Right cardiac atrium (tissue), 5 donors: Measurements from ENCODE around the gene SAP30BP. TPM values are rescaled to one million over a fixed set of nuclear protein-coding genes. Genes with fewer than 3 reads are reported as not detected.

Experiments
- ATAC-seq, 2 donors: fragments of 200-7000 bp; cut with Tn5 transposase; one replicate each; pipeline versions ENCODE4 v1.8.0 to v1.9.1; 2020; ENCODE audit warnings: moderate library complexity in 2 of 2, mild to moderate bottlenecking in 1 of 2
- DNase-seq, 3 donors: peaks; one replicate each; pipeline ENCODE4 v3.0.0-alpha.2; 2020
- H3K27ac ChIP-seq: one replicate; pipeline ENCODE4 v1.5.1; 2013; ENCODE audit warnings: mild to moderate bottlenecking, low read length, control low read depth, moderate library complexity
- H3K27me3 ChIP-seq: one replicate; pipeline ENCODE4 v1.6.1; 2013; ENCODE audit not compliant: control insufficient read depth, insufficient read depth
- H3K4me1 ChIP-seq: one replicate; pipeline ENCODE4 v1.6.1; 2013; ENCODE audit warnings: low read length; ENCODE audit not compliant: control insufficient read depth, insufficient read depth
- H3K4me3 ChIP-seq: one replicate; pipeline ENCODE4 v1.5.1; 2013; ENCODE audit warnings: low read length, control low read depth
- H3K9me3 ChIP-seq: one replicate; pipeline ENCODE4 v1.6.1; 2013; ENCODE audit warnings: low read length; ENCODE audit not compliant: control insufficient read depth
- WGBS: extraction: QIAGEN DNeasy Blood & Tissue Kit; methylation state at CpG from one replicate; pipeline ENCODE4 v1.1.7; 2013; 5-methylcytosine and 5-hydroxymethylcytosine counted together
- intact Hi-C, 4 donors: fragments of 100-400 bp; cut with DNase I; formaldehyde crosslinking; loops; one replicate each; pipeline versions ENCODE4 v1.11.0 to v1.14.0; 2022 to 2023
- polyA plus RNA-seq: library from polyadenylated mRNA; stranded (reverse); fragments of 200-250 nt; gene quantifications from one replicate; pipeline ENCODE4 v1.2.3, GENCODE V29; 2013
- total RNA-seq, 4 donors: library from RNA; stranded (reverse); fragmentation: NEBNext Ultra II Directional; extraction: Animal tissue kit (Norgen Biotek cat#: 25700); gene quantifications; one replicate each; pipeline ENCODE4 v1.2.1, GENCODE V29; 2021
- donor health status: healthy with polysubstance abuse.
- donor health status: DM: no; HTN: yes; CAD: no.
- donor health status: DM: no; HTN: no; CAD: no.
- donor health status: DM: no; HTN: yes; CAD: no; lungs with severe emphysema.
- donor health status: DM: yes; HTN: yes; CAD: no.

The SAP30BP gene
- total and polyA plus RNA-seq, 5 donors, result 51.0 to 66.5 (median 58.5) TPM

DNA sequence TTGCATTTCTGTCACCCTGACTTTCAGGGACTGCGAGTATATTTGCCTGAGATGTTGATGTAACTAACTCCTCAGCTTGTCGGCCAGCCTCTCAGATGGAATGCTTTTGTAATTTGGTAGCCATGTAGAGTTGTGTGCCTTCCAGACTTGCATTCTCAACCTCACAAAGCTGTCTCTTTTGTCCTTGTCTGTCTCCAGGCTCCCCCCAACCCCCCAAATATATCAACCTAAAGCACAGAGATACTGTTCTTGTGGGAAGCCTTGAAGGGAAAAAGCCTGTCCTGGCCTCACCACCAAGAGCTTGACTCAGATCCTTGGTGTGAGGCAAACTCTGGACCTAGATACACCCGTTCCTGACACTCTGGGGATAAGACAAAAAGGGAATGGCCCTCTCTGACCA is 18.4 kb downstream of the SAP30BP start:
- Histone ChIP-seq H3K9me3 (no peaks in the 10 kb centered on the region), H3K27ac (peak overlapping the region; percentile 39), H3K27me3 (no peaks in the 10 kb centered on the region), H3K4me3 (no peak overlapping the region), H3K4me1 (peaks cover 24% of the 10 kb centered on the region)
- no peak for DNase-seq
- ATAC-seq, result no peak
- intact Hi-C loops, result no loop called here
- WGBS, result 62% methylated on average over 3 of the region's 3 CpGs

GRCh38 chr17:75688209-75688825 is 21.2 kb downstream of the SAP30BP start:
- no peaks in the 10 kb centered on the region for H3K9me3 ChIP-seq
- ATAC-seq, result peak in 1 of 2 donors; percentile 40
- 53% methylated on average over 11 of the region's 11 CpGs for WGBS
- DNase-seq, result peak in 1 of 3 donors; percentile 52
- H3K27ac ChIP-seq, result peak overlapping the region; percentile 53
- H3K4me1 ChIP-seq, result peaks cover 24% of the 10 kb centered on the region
- no peaks in the 10 kb centered on the region for H3K27me3 ChIP-seq
- H3K4me3 ChIP-seq, result no peak overlapping the region
- intact Hi-C loops, result no loop called here

GRCh38 chr17:75689441-75689873 is 22.3 kb downstream of the SAP30BP start:
- Histone ChIP-seq H3K9me3 (no peaks in the 10 kb centered on the region), H3K27me3 (no peaks in the 10 kb centered on the region), H3K4me3 (no peak overlapping the region), H3K4me1 (peaks cover 21% of the 10 kb centered on the region), H3K27ac (no peak overlapping the region)
- intact Hi-C loops, result no loop called here
- no peak for DNase-seq
- ATAC-seq, result no peak
- WGBS, result 80% methylated on average over 6 of the region's 6 CpGs

- Histone ChIP-seq H3K27me3 (no peaks in the 10 kb centered on the region), H3K4me3 (no peak overlapping the region), H3K27ac (no peak overlapping the region), H3K4me1 (peaks cover 15% of the 10 kb centered on the region), H3K9me3 (no peaks in the 10 kb centered on the region)
- DNase-seq (peak in 1 of 3 donors; percentile 53), ATAC-seq (no peak)
- 84% methylated on average over 5 of the region's 5 CpGs for WGBS
- intact Hi-C loops, result no loop called here
Observed at GRCh38 chr17:75691371-75691791, 24.2 kb downstream of the SAP30BP start.

- no peaks in the 10 kb centered on the region for H3K27me3 ChIP-seq
- DNase-seq (no peak), ATAC-seq (no peak)
- whole genome bisulfite sequencing, result 82% methylated on average over 14 of the region's 14 CpGs
- no peak overlapping the region for H3K27ac ChIP-seq
- H3K4me3 ChIP-seq, result no peak overlapping the region
- no peaks in the 10 kb centered on the region for H3K9me3 ChIP-seq
- intact Hi-C loops, result no loop called here
- H3K4me1 ChIP-seq, result peaks cover 11% of the 10 kb centered on the region
Observed at GRCh38 chr17:75691801-75692626, 24.9 kb downstream of the SAP30BP start.

DNA sequence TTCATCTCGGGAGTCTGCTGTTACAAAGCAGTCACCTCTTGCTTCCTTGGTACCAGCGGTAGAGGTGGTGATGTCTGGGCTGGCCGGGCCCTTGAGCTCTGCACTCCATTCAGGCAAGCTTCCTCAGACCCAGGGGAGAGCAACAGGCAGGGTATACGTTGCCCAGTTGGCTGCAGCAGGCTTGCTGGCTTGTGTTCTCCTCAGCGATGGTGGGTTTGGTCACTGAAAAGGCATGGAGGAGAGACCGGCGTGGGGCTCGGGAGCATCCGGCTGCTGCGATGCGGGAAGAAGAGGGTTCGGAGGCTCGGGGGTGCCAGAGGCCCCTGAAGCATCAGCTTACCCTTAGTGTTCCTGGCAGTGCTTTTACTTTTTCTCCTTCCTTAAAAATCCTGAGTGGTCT is 25.8 kb downstream of the SAP30BP start:
- Histone ChIP-seq H3K27me3 (no peaks in the 10 kb centered on the region), H3K4me3 (no peak overlapping the region), H3K9me3 (no peaks in the 10 kb centered on the region), H3K4me1 (peaks cover 13% of the 10 kb centered on the region), H3K27ac (peak overlapping the region; percentile 93)
- ATAC-seq, result no peak
- DNase-seq, result no peak
- intact Hi-C loops, result no loop called here
- 76% methylated on average over 13 of the region's 13 CpGs for WGBS

DNA sequence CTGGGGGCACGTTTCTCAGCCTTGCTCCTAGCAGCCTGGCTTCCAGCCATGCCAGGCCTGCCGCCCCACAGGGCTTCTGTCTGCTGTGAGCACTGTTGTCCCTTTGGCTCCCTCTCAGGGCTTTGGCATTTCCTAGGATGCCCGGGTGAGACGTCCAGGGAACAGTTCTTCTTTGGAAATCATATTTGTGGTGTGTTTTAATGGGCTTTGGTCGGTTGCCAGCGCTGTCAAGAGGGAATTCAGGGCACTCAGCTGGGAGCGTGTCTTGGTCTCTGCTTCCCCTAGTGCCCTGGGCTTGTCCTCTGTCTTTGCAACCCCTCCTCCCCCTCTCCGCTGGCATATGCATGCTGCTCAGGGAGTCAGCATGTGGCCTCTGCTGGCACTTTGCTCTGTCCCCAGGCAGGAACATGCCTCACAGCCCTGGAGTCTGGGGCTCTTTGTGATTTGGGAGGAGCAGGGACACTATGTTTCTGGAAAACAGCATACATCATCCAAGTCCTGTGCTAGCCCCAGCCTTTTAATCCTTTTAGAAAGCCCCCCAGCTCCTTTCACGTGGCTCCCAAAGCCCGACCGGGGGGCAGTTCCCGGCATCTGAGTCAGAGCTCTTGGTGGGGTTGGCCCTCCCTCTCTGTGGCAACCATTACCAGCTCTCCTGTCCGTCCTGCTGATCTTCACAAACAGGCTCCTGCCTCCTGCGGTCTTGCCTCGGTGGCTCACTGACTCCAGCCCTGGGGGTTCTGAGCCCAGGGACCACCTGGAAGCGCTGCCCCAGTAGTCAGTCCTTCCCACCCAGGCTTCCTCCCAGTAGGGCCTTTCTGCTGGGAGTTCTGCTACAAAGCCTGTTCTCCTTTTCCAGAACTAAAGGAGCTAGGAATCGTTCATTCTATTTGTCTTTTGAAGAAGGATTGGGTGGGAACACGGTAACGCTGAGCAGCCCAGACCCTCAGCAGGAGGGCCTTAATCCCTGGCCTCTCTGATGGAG is 26.7 kb downstream of the SAP30BP start:
- H3K27me3 ChIP-seq, result no peaks in the 10 kb centered on the region
- intact Hi-C loops, result no loop called here
- no peak overlapping the region for H3K4me3 ChIP-seq
- ATAC-seq, result peak; percentile 77 to 84
- peak overlapping the region; percentile 93 for H3K27ac ChIP-seq
- no peaks in the 10 kb centered on the region for H3K9me3 ChIP-seq
- peaks cover 11% of the 10 kb centered on the region for H3K4me1 ChIP-seq
- DNase-seq, result peak; percentile 80 to 89 (median 87)
- 58% methylated on average over 19 of the region's 19 CpGs for WGBS

DNA sequence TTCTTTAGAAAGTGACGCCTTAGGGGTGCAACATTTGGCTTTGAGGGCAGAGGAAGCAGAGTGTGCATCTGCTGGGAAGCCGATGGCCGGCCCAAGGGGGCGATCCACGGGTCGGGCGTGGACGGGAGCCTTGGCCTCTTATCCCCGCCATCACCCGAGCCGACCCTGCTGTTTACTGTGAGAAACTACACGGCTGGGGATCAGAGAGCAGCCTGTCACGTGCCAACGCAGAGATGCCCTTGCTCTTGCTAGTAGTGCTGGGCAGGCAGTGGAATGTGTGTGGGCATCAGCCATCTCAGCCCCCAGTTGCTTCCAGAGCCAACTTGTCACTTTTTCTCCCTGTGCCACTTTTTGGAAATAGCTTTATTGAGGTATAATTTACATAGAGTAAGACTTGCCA is 27.4 kb downstream of the SAP30BP start:
- H3K9me3 ChIP-seq, result no peaks in the 10 kb centered on the region
- H3K27ac ChIP-seq, result peak overlapping the region; percentile 93
- H3K4me3 ChIP-seq, result no peak overlapping the region
- ATAC-seq (peak in 1 of 2 donors; percentile 10), DNase-seq (peak in 2 of 3 donors; percentile 59 to 66)
- intact Hi-C loops, result no loop called here
- H3K27me3 ChIP-seq, result no peaks in the 10 kb centered on the region
- 56% methylated on average over 14 of the region's 14 CpGs for WGBS
- peaks cover 11% of the 10 kb centered on the region for H3K4me1 ChIP-seq

GRCh38 chr17:75695141-75695829 is 28.1 kb downstream of the SAP30BP start:
- intact Hi-C loops, result no loop called here
- H3K4me3 ChIP-seq, result no peak overlapping the region
- H3K27ac ChIP-seq, result peak overlapping the region; percentile 93
- H3K9me3 ChIP-seq, result no peaks in the 10 kb centered on the region
- no peaks in the 10 kb centered on the region for H3K27me3 ChIP-seq
- H3K4me1 ChIP-seq, result peaks cover 12% of the 10 kb centered on the region
- ATAC-seq (no peak), DNase-seq (no peak)
- 75% methylated on average over 7 of the region's 7 CpGs for WGBS

- Histone ChIP-seq H3K9me3 (no peaks in the 10 kb centered on the region), H3K4me1 (peaks cover 17% of the 10 kb centered on the region), H3K27ac (peak overlapping the region; percentile 93), H3K4me3 (no peak overlapping the region), H3K27me3 (no peaks in the 10 kb centered on the region)
- 62% methylated on average over 12 of the region's 12 CpGs for WGBS
- intact Hi-C loops, result no loop called here
- ATAC-seq, result peak; percentile 17 to 63
- DNase-seq, result peak; percentile 57 to 84 (median 83)
Observed at GRCh38 chr17:75695830-75696271, 28.7 kb downstream of the SAP30BP start.
